DLD1 (cell line): Measurements from ENCODE around the gene CTNNBL1.
"Not testable (repeated sequence)": the region's sequence is repeated elsewhere in the genome, so short reads cannot be mapped to it uniquely, and the experiment has no call there.

Source experiments
- in situ Hi-C: cut with HindIII; loops from 2 replicates; pipeline ENCODE4 v1.10.0; 2017; ENCODE audit warnings: low sequenced_read_pairs

The CTNNBL1 gene

GRCh38 chr20:37677969-37678861 lies 15.6 kb upstream of the CTNNBL1 start:
- in situ Hi-C loops = no loop called here

GRCh38 chr20:37679751-37680150 lies 14.1 kb upstream of the CTNNBL1 start:
- in situ Hi-C loops = not testable (repeated sequence)

- in situ Hi-C loops = no loop called here
These were observed 13.4 kb upstream of the CTNNBL1 start for GRCh38 chr20:37680420-37680819.

- in situ Hi-C loops = no loop called here
These were observed 12.3 kb upstream of the CTNNBL1 start for GRCh38 chr20:37681384-37682112.

GRCh38 chr20:37683146-37683545 lies 10.7 kb upstream of the CTNNBL1 start:
- in situ Hi-C loops = not testable (repeated sequence)

- in situ Hi-C loops = no loop called here
These were observed 6.9 kb upstream of the CTNNBL1 start for GRCh38 chr20:37686762-37687477.

- in situ Hi-C loops = no loop called here
These were observed 6.4 kb upstream of the CTNNBL1 start for GRCh38 chr20:37687478-37687805.

GRCh38 chr20:37688093-37688492 lies 5.7 kb upstream of the CTNNBL1 start:
- in situ Hi-C loops = no loop called here

GRCh38 chr20:37690626-37691369 lies 3.0 kb upstream of the CTNNBL1 start:
- in situ Hi-C loops = no loop called here

GRCh38 chr20:37692459-37693166 lies 1.2 kb upstream of the CTNNBL1 start:
- in situ Hi-C loops = no loop called here

- in situ Hi-C loops = no loop called here
These were observed 592 bp upstream of the CTNNBL1 start for GRCh38 chr20:37693242-37693634.

- in situ Hi-C loops = no loop called here
These were observed 2.0 kb downstream of the CTNNBL1 start for GRCh38 chr20:37695684-37696342.

- in situ Hi-C loops = no loop called here
These were observed 3.5 kb downstream of the CTNNBL1 start for GRCh38 chr20:37697314-37697713.

- in situ Hi-C loops = no loop called here
These were observed 5.4 kb downstream of the CTNNBL1 start for GRCh38 chr20:37699202-37699601.

GRCh38 chr20:37700301-37700700 lies 6.5 kb downstream of the CTNNBL1 start:
- in situ Hi-C loops = no loop called here

GRCh38 chr20:37701676-37702075 lies 7.8 kb downstream of the CTNNBL1 start:
- in situ Hi-C loops = not testable (repeated sequence)

- in situ Hi-C loops = no loop called here
These were observed 8.7 kb downstream of the CTNNBL1 start for GRCh38 chr20:37702403-37703034.

GRCh38 chr20:37703035-37703845 lies 9.4 kb downstream of the CTNNBL1 start:
- in situ Hi-C loops = no loop called here
